H9 (cell line): Measurements from ENCODE around the gene SLC39A7. TPM values are rescaled to one million over a fixed set of nuclear protein-coding genes. Genes with fewer than 3 reads are reported as not detected.

Experiments
- DNase-seq: peaks from one replicate; pipeline ENCODE4 v3.0.0-alpha.2; 2017
- H2AFZ ChIP-seq: one replicate; pipeline ENCODE4 v1.6.1; 2013; ENCODE audit warnings: mild to moderate bottlenecking, low read length, control low read depth, moderate library complexity
- H2AK5ac ChIP-seq: 2 replicates; pipeline ENCODE4 v1.6.1; 2013; ENCODE audit warnings: low read length, control low read depth, mixed read lengths; ENCODE audit not compliant: insufficient read length
- H2BK120ac ChIP-seq: one replicate; pipeline ENCODE4 v1.6.1; 2013; ENCODE audit warnings: low read depth, mild to moderate bottlenecking, low read length, control low read depth, inconsistent platforms; ENCODE audit not compliant: poor library complexity, severe bottlenecking
- H2BK12ac ChIP-seq: 2 replicates; pipeline ENCODE4 v1.6.1; 2013; ENCODE audit warnings: low read length, control low read depth, mixed read lengths, low read depth; ENCODE audit not compliant: insufficient read length
- H2BK15ac ChIP-seq: 2 replicates; pipeline ENCODE4 v1.6.1; 2013; ENCODE audit warnings: low read depth, low read length, control low read depth
- H2BK20ac ChIP-seq: one replicate; pipeline ENCODE4 v1.6.1; 2013; ENCODE audit warnings: low read depth, mild to moderate bottlenecking, low read length, control low read depth, inconsistent platforms; ENCODE audit not compliant: poor library complexity, severe bottlenecking
- H2BK5ac ChIP-seq: 2 replicates; pipeline ENCODE4 v1.6.1; 2013; ENCODE audit warnings: low read length, control low read depth, mixed read lengths; ENCODE audit not compliant: insufficient read length
- H3K14ac ChIP-seq: 2 replicates; pipeline ENCODE4 v1.6.1; 2013; ENCODE audit warnings: low read length, control low read depth; ENCODE audit not compliant: insufficient read depth
- H3K18ac ChIP-seq: 2 replicates; pipeline ENCODE4 v1.6.1; 2013; ENCODE audit warnings: low read depth, mild to moderate bottlenecking, mixed read lengths, low read length, control low read depth; ENCODE audit not compliant: insufficient read length
- H3K23ac ChIP-seq: 2 replicates; pipeline ENCODE4 v1.6.1; 2013; ENCODE audit warnings: low read length, control low read depth, mixed read lengths, low read depth; ENCODE audit not compliant: insufficient read length
- H3K23me2 ChIP-seq: 2 replicates; pipeline ENCODE4 v1.6.1; 2013; ENCODE audit warnings: low read depth, mild to moderate bottlenecking, mixed read lengths, low read length, control low read depth; ENCODE audit not compliant: insufficient read length, poor library complexity, severe bottlenecking
- H3K27ac ChIP-seq: 2 replicates; pipeline ENCODE4 v1.5.1; 2013; ENCODE audit warnings: low read length, control low read depth, mixed read lengths, low read depth; ENCODE audit not compliant: insufficient read length
- H3K27me3 ChIP-seq: 2 replicates; pipeline ENCODE4 v1.6.1; 2013; ENCODE audit warnings: low read length, control low read depth, inconsistent platforms; ENCODE audit not compliant: insufficient read depth
- H3K4ac ChIP-seq: 2 replicates; pipeline ENCODE4 v1.6.1; 2013; ENCODE audit warnings: low read depth, mild to moderate bottlenecking, control low read depth, inconsistent platforms, low read length, moderate library complexity
- H3K4me1 ChIP-seq: 2 replicates; pipeline ENCODE4 v1.6.1; 2013; ENCODE audit warnings: low read length, control low read depth, inconsistent platforms; ENCODE audit not compliant: insufficient read depth
- H3K4me2 ChIP-seq: 2 replicates; pipeline ENCODE4 v1.6.1; 2013; ENCODE audit warnings: low read length, control low read depth, mixed read lengths; ENCODE audit not compliant: insufficient read length, insufficient read depth
- H3K56ac ChIP-seq: 2 replicates; pipeline ENCODE4 v1.6.1; 2013; ENCODE audit warnings: low read depth, mild to moderate bottlenecking, mixed read lengths, low read length, control low read depth; ENCODE audit not compliant: insufficient read length
- H3K79me1 ChIP-seq: 2 replicates; pipeline ENCODE4 v1.6.1; 2013; ENCODE audit warnings: low read depth, mild to moderate bottlenecking, moderate library complexity, low read length, control low read depth, inconsistent platforms; ENCODE audit not compliant: insufficient read depth, poor library complexity, severe bottlenecking
- H3K79me2 ChIP-seq: 2 replicates; pipeline ENCODE4 v1.6.1; 2013; ENCODE audit warnings: low read length, control low read depth, inconsistent platforms; ENCODE audit not compliant: insufficient read depth
- H3K9ac ChIP-seq: 2 replicates; pipeline ENCODE4 v1.6.1; 2013; ENCODE audit warnings: low read length, control low read depth, mixed read lengths; ENCODE audit not compliant: insufficient read length; ENCODE audit errors: extremely low read depth
- H3K9me3 ChIP-seq: one replicate; pipeline ENCODE4 v1.6.1; 2013; ENCODE audit warnings: low read depth, low read length, inconsistent platforms; ENCODE audit not compliant: control insufficient read depth
- H3T11ph ChIP-seq: one replicate; pipeline ENCODE4 v1.6.1; 2013; ENCODE audit warnings: mild to moderate bottlenecking, low read length, control low read depth, inconsistent platforms
- H4K20me1 ChIP-seq: one replicate; pipeline ENCODE4 v1.6.1; 2013; ENCODE audit not compliant: control insufficient read depth, insufficient read length, insufficient read depth
- H4K5ac ChIP-seq: 2 replicates; pipeline ENCODE4 v1.6.1; 2013; ENCODE audit warnings: low read depth, mild to moderate bottlenecking, mixed read lengths, low read length, control low read depth; ENCODE audit not compliant: insufficient read length
- H4K8ac ChIP-seq: replicated peaks from 2 replicates; pipeline ENCODE4 v1.6.1; 2013; ENCODE audit warnings: low read length, control low read depth, mixed read lengths, low read depth; ENCODE audit not compliant: insufficient read length
- H4K91ac ChIP-seq: 2 replicates; pipeline ENCODE4 v1.6.1; 2013; ENCODE audit warnings: low read depth, mild to moderate bottlenecking, moderate library complexity, mixed read lengths, low read length, control low read depth; ENCODE audit not compliant: insufficient read length
- H3K27ac Mint-ChIP-seq, 3 experiments: 2 replicates in 2 of 3; 3 replicates in 1 of 3; pipeline ENCODE4 v1.8.0; 2020 to 2021; ENCODE audit warnings: mixed read lengths in 3 of 3, mild to moderate bottlenecking in 1 of 3, moderate library complexity in 1 of 3
- H3K27me3 Mint-ChIP-seq: 2 replicates; pipeline ENCODE4 v1.8.0; 2021; ENCODE audit warnings: low read depth, mild to moderate bottlenecking, moderate library complexity, mixed read lengths
- H3K36me3 Mint-ChIP-seq, 3 experiments: 2 replicates in 2 of 3; 3 replicates in 1 of 3; pipeline ENCODE4 v1.8.0; 2020 to 2021; ENCODE audit warnings: low read depth in 3 of 3, mixed read lengths in 3 of 3; ENCODE audit not compliant: insufficient read depth in 1 of 3
- H3K4me1 Mint-ChIP-seq, 2 experiments: 2 replicates each; pipeline ENCODE4 v1.8.0; 2020; ENCODE audit warnings: mixed read lengths in 2 of 2
- H3K4me3 Mint-ChIP-seq, 2 experiments: 2 replicates in 1 of 2; 3 replicates in 1 of 2; pipeline ENCODE4 v1.8.0; 2020 to 2021; ENCODE audit warnings: mild to moderate bottlenecking in 2 of 2, mixed read lengths in 2 of 2, moderate library complexity in 1 of 2
- H3K9me3 Mint-ChIP-seq, 2 experiments: 2 replicates in 1 of 2; 3 replicates in 1 of 2; pipeline ENCODE4 v1.8.0; 2020; ENCODE audit warnings: mild to moderate bottlenecking in 2 of 2, mixed read lengths in 2 of 2, moderate library complexity in 1 of 2
- CTCF ChIP-seq: fragments of 200-600 bp; sonication (generic); conservative IDR thresholded peaks from 3 replicates; pipeline ENCODE4 v1.8.0; 2021; ENCODE audit warnings: antibody characterized with exemption, mild to moderate bottlenecking
- WGBS: extraction: QIAGEN DNeasy Blood & Tissue Kit; methylation state at CpG from one replicate; pipeline ENCODE4 v1.1.7; 2013; ENCODE audit warnings: missing lambda C conversion rate, low lambda C conversion rate, mixed read lengths; ENCODE audit not compliant: insufficient read length; ENCODE audit errors: extremely low coverage; 5-methylcytosine and 5-hydroxymethylcytosine counted together
- total RNA-seq: library from RNA; stranded (reverse); gene quantifications from 2 replicates; pipeline ENCODE4 v1.2.1, GENCODE V29; 2021

SLC39A7 gene
- total RNA-seq, 1 experiment from 2014 or later, result 107 TPM

GRCh38 chr6:33213989-33214335 lies 13.3 kb downstream of the SLC39A7 start:
- peaks cover 0 to 5% of the 10 kb centered on the region in 2 experiments; a peak in 2 of 5 replicates for H3K9me3 Mint-ChIP-seq
- Histone ChIP-seq H3K79me2 (no peaks in the 10 kb centered on the region), H3K9ac (no peak overlapping the region), H3K4ac (no peak overlapping the region), H2AK5ac (no peak overlapping the region), H3K18ac (no peak overlapping the region), H3K27ac (no peak overlapping the region), H2BK12ac (no peak overlapping the region), H2BK15ac (no peak overlapping the region), H3K27me3 (peaks cover 56% of the 10 kb centered on the region), H2BK20ac (no peak overlapping the region), H3K23ac (no peak overlapping the region), H3T11ph (no peak overlapping the region), H3K79me1 (no peaks in the 10 kb centered on the region), H4K91ac (no peak overlapping the region), H4K5ac (no peak overlapping the region), H2BK5ac (no peak overlapping the region), H3K4me1 (no peaks in the 10 kb centered on the region), H2BK120ac (no peak overlapping the region), H4K20me1 (peaks cover 3% of the 10 kb centered on the region), H3K14ac (no peak overlapping the region), H4K8ac (no peak overlapping the region), H3K4me2 (peak overlapping the region; percentile 88), H3K56ac (no peak overlapping the region), H3K23me2 (peaks cover 11% of the 10 kb centered on the region), H2AFZ (no peak overlapping the region), H3K9me3 (no peaks in the 10 kb centered on the region)
- H3K36me3 Mint-ChIP-seq, result peaks cover 5 to 24% (median 16%) of the 10 kb centered on the region in 3 experiments; a peak in 6 of 7 replicates
- no peak overlapping the region; a peak in 1 of 7 replicates for H3K27ac Mint-ChIP-seq
- DNase-seq, result no peak
- H3K4me3 Mint-ChIP-seq, result peak overlapping the region; percentile 75 to 94
- H3K4me1 Mint-ChIP-seq, result peaks cover 34 to 48% of the 10 kb centered on the region in 2 experiments
- no peak for TF ChIP-seq CTCF
- H3K27me3 Mint-ChIP-seq, result peaks cover 92% of the 10 kb centered on the region
- WGBS, result no CpG with 5 or more reads among the region's 9 CpGs
